Pancreas (tissue), 10 donors: ENCODE results near the gene FGL2. TPM values are rescaled to one million over a fixed set of nuclear protein-coding genes. Genes with fewer than 3 reads are reported as not detected.
"Not testable (repeated sequence)": the region's sequence is repeated elsewhere in the genome, so short reads cannot be mapped to it uniquely, and the experiment has no call there.

Experiments
- ATAC-seq, 4 donors: fragments of 200-7000 bp; cut with Tn5 transposase; one replicate each; pipeline versions ENCODE4 v1.8.0 to v1.9.1; 2020; ENCODE audit warnings: mild to moderate bottlenecking in 4 of 4, moderate library complexity in 4 of 4
- DNase-seq, 6 donors: peaks; one replicate each; pipeline ENCODE4 v3.0.0-alpha.2; 2020
- FAIRE-seq: peaks from 2 replicates; lab custom pipeline; 2012; peaks lifted over from hg19 to GRCh38; lab: Jason Lieb, UNC
- H3K27ac ChIP-seq, 4 donors: fragments of 200-600 bp; sonication (generic); 1 replicate in 3 of 4; 2 replicates in 1 of 4; pipeline versions ENCODE4 v1.5.0 to v1.8.0; 2020
- H3K27me3 ChIP-seq, 4 donors: fragments of 200-600 bp; one replicate each; pipeline ENCODE4 v1.8.0; 2021
- H3K36me3 ChIP-seq, 3 donors: fragments of 200-600 bp; sonication (generic) in 1 of 3; one replicate each; pipeline versions ENCODE4 v1.5.0 to v1.8.0; 2020 to 2021
- H3K4me1 ChIP-seq, 3 donors: fragments of 200-600 bp; one replicate each; pipeline ENCODE4 v1.8.0; 2021
- H3K4me3 ChIP-seq, 4 donors: fragments of 200-600 bp; sonication (generic) in 2 of 4; one replicate each; pipeline versions ENCODE4 v1.5.0 to v1.8.0; 2020 to 2021
- H3K9me3 ChIP-seq, 4 donors: fragments of 200-600 bp; one replicate each; pipeline ENCODE4 v1.8.0; 2021
- CTCF ChIP-seq, 4 donors: fragments of 200-600 bp; sonication (generic) in 3 of 4; IDR thresholded peaks; one replicate each; pipeline versions ENCODE4 v1.5.0 to v1.8.0; 2021; ENCODE audit warnings: antibody characterized with exemption in 4 of 4
- WGBS, 2 donors: extraction: QIAGEN DNeasy Blood & Tissue Kit; methylation state at CpG; one replicate each; pipeline ENCODE4 v1.1.7; 2013; 5-methylcytosine and 5-hydroxymethylcytosine counted together
- intact Hi-C, 3 donors: fragments of 100-400 bp; cut with DNase I; formaldehyde crosslinking; loops; one replicate each; pipeline versions ENCODE4 v1.11.1 to v1.14.2; 2022
- polyA plus RNA-seq, 2 donors: library from polyadenylated mRNA; stranded (reverse); fragments of 200-250 nt; gene quantifications; one replicate each; pipeline ENCODE4 v1.2.3, GENCODE V29; 2013
- total RNA-seq, 6 donors: library from RNA; stranded (reverse); fragmentation: NEBNext Ultra II Directional in 4 of 6; extraction: Animal tissue kit (Norgen Biotek cat#: 25700) in 4 of 6; gene quantifications; one replicate each; pipeline versions ENCODE4 v1.2.1 to v1.2.4, GENCODE V29; 2021 to 2023
- donor health status: healthy with polysubstance abuse.
- donor health status: DM: no; HTN: no; CAD: no; lungs with moderate emphysema.
- donor health status: DM: no; HTN: no; CAD: no.
- donor health status: control.
- donor health status: control.
- donor health status: Bipolar disorder and iron deficiency.
- donor health status: DM: yes; HTN: yes; CAD: no.
- donor health status: DM: no; HTN: no; CAD: no.
- donor health status: DM: no; HTN: no; CAD: no.
- donor health status: DM: yes; HTN: yes; CAD: no.

Gene FGL2
- total and polyA plus RNA-seq, 8 donors, result 0.68 to 11.8 (median 2.2) TPM

- Histone ChIP-seq H3K36me3 (no peaks in the 10 kb centered on the region), H3K4me1 (no peaks in the 10 kb centered on the region), H3K27ac (no peak overlapping the region), H3K27me3 (no peaks in the 10 kb centered on the region), H3K9me3 (no peaks in the 10 kb centered on the region), H3K4me3 (no peak overlapping the region)
- FAIRE-seq, result no peak
- no peak for DNase-seq
- intact Hi-C loops, result no loop called here
- WGBS, 2 donors, result 13 to 17% methylated on average over 1 of the region's 1 CpG
- peak in 2 of 4 donors; percentile 35 to 63 for ATAC-seq
- no peak for TF ChIP-seq CTCF (IDR thresholded peaks at IDR 0.05)
Measured at GRCh38 chr7:77157446-77157845, 42.2 kb downstream of the FGL2 start.

DNA sequence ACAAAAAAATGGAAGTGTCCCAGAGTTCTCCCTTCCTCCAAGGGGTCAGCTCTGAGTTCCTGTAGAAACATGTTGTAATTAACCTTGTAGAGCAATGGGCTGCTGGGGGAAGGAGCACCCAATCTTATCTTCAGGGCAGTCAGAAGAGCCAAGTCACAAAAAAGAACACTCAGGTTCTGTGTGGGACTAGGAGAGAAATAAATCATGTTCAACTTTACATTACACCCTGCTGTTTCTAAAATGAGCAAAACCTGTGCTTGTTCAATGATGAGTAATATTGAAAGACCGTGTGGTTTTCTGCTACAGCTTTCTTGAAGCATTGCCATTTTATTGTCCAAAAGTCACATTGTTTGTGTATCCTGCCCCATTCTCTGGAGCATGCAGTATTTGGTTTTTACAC, 42.6 kb downstream of the FGL2 start:
- intact Hi-C loops, H3K4me3 ChIP-seq, H3K36me3 ChIP-seq, DNase-seq, FAIRE-seq, H3K9me3 ChIP-seq, H3K27me3 ChIP-seq, H3K4me1 ChIP-seq, H3K27ac ChIP-seq: not testable (repeated sequence)
- no CpG with 5 or more reads among the region's 1 CpG for WGBS, 2 donors
- ATAC-seq, result peak in 1 of 4 donors; percentile 21

DNA sequence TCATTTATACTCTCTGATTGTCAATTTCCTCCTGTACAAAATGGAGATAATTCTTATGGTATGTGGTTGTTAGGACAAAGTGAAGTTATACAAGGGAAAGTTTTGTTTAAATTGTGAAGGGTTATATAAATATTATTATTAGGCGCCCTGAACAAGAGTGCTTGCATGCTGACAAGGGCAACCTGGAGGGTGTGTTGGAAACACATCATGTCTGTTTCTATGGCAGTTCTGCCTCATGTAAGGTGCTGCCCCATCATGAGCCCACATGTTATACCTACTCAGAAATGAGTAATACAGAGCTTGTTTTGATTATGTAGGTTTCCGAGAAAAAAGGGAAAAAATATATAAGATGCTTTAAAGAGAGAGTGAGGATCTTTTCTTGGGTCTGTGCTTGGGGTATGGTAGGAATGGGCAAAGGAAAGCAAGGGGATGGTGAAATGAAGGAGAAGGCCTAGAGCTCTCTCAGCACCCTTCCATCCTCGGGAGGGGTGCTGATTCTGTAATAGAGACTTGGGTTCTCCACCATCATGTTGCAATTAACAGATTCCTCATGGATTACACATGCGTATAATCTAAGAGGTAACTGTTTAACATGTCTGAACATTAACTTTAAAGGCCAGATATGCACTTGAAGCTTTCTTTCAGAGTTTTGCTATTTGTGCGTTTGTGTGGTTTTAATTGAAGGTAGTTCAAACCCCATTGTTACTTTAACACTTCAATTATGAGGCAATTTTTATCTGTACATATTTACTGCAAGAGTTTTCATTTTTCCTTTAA, 43.8 kb downstream of the FGL2 start:
- intact Hi-C loops, H3K27me3 ChIP-seq, H3K9me3 ChIP-seq, H3K4me1 ChIP-seq, DNase-seq, FAIRE-seq, H3K36me3 ChIP-seq, ATAC-seq, H3K4me3 ChIP-seq, H3K27ac ChIP-seq: not testable (repeated sequence)
- 67 to 68% methylated on average over 4 of the region's 5 CpGs for WGBS, 2 donors

DNA sequence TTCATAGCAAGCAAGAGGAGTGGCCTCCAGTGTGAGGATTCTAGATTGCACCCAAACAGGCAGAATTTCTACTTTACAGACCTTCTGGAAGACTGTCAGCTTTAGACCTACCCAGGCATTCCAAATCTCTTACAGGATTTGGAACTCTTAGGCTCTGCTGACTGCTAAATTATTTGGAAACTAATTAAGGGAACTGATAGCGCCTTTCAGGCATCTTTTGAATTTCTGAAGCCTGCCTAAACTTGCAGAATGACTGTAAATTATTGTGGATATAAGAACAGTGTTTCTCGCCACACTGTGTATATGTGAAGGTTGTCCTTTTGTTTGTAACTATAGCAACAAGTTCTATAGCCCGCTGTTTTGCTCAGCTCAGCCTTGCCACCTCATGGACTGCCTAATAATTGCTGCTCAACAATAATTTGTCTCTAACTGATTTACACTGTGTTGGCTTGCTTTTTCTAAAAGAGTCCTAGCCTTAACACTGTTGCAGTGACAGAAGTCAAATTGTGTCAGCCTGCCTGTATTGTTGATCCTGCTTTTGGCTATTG, 44.6 kb downstream of the FGL2 start:
- DNase-seq, H3K27me3 ChIP-seq, H3K27ac ChIP-seq, intact Hi-C loops, ATAC-seq, FAIRE-seq, H3K36me3 ChIP-seq, H3K9me3 ChIP-seq, H3K4me1 ChIP-seq, H3K4me3 ChIP-seq: not testable (repeated sequence)
- WGBS, 2 donors, result 74 to 89% methylated on average over 2 to 3 of the region's 3 CpGs

DNA sequence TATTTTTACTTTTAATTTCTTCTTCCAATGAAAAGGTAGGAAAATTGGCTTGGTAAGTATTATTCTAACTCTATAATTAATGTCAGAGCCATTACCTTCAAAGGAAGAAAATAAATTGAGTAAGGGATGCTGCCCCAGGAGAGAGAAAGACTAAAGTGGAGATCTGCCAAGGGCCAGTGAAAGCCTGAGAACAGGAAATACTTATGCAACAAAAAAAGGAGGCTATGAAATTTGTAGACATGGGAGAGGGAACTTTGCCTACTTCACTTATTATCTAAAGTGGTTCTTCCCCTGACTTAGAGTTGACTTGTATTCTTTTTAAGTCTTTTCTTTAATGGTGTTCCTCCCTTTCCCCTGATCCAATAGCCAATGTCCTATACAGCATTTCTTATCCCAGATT, 47.4 kb downstream of the FGL2 start:
- DNase-seq, FAIRE-seq, H3K27me3 ChIP-seq, H3K27ac ChIP-seq, H3K9me3 ChIP-seq, H3K4me3 ChIP-seq, H3K4me1 ChIP-seq, ATAC-seq, H3K36me3 ChIP-seq, intact Hi-C loops: not testable (repeated sequence)

Other genes starting within 250 kb of the FGL2 start
- not detected for gene SPDYE17, start 167.5 kb downstream of the FGL2 start, total RNA-seq
- not detected for gene SPDYE17, start 167.5 kb downstream of the FGL2 start, polyA plus RNA-seq
- gene SPDYE18, start 137.3 kb downstream of the FGL2 start, total RNA-seq, result under 1 TPM in 5 of 6 donors, not detected in 1; 0.31 to 0.87 (median 0.37) TPM
- under 1 TPM; 0.49 to 0.70 TPM for gene SPDYE18, start 137.3 kb downstream of the FGL2 start, polyA plus RNA-seq
- 1 to 10 TPM; 2.5 to 7.1 (median 3.3) TPM for gene CCDC146, start 77.2 kb downstream of the FGL2 start, total RNA-seq
- gene CCDC146, start 77.2 kb downstream of the FGL2 start, polyA plus RNA-seq, result 1 to 10 TPM; 3.3 to 7.9 TPM
- 10 to 100 TPM in 1 of 6 donors, 1 to 10 TPM in 5; 5.3 to 12.1 (median 7.8) TPM for gene GSAP, start 216.5 kb upstream of the FGL2 start, total RNA-seq
- gene GSAP, start 216.5 kb upstream of the FGL2 start, polyA plus RNA-seq, result 10 to 100 TPM; 14.1 to 22.7 TPM